GM19372 (cell line): ENCODE results near the gene HSPBAP1.

Experiments
- ATAC-seq: cut with Tn5 transposase; IDR thresholded peaks from one replicate; pipeline ENCODE4 v1.9.1; 2021; ENCODE audit warnings: mild to moderate bottlenecking, low read depth, moderate library complexity; ENCODE audit not compliant: unreplicated experiment

The HSPBAP1 gene

GRCh38 chr3:122692674-122693073 is 101.0 kb downstream of the HSPBAP1 start:
- ATAC-seq: no peak

DNA sequence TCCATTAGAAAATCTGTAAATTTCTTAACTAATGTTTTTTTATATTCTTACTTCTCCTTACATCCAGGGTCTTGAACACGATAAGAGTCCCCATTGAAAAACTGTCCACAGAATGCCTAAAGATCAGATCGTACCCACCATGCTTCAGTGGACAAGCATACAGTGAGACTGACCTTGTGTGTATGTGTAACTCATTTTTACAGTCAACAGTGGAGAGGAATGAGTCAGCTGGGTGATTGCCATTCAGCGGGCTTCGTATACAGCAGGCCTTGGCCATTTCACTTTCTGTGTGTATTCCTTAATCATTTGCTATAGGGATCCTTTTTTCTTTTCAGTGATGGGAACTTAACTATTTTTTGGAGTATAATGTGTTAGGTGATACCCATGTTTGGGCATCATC is 102.4 kb downstream of the HSPBAP1 start:
- no peak for ATAC-seq

- ATAC-seq: no peak
Measured at GRCh38 chr3:122690096-122690495, 103.5 kb downstream of the HSPBAP1 start.
